Activated T-helper 17 cell treated with anti-CD3 and anti-CD28 coated beads, Interleukin-2, amount 50 U/mL, for 72 hours (primary cell): ENCODE results near the gene LRRK1. TPM values are rescaled to one million over a fixed set of nuclear protein-coding genes. Genes with fewer than 3 reads are reported as not detected.

Experiments used
- ATAC-seq: fragments of 150-1000 bp; cut with Tn5 transposase; replicated peaks from 2 replicates; pipeline ENCODE4 v1.10.0; 2021; ENCODE audit warnings: mild to moderate bottlenecking, moderate library complexity
- H3K27ac Mint-ChIP-seq: one replicate; pipeline ENCODE4 v1.8.0; 2022; ENCODE audit warnings: mixed read lengths
- H3K27me3 Mint-ChIP-seq: one replicate; pipeline ENCODE4 v1.8.0; 2022; ENCODE audit warnings: mixed read lengths
- H3K36me3 Mint-ChIP-seq: one replicate; pipeline ENCODE4 v1.8.0; 2022; ENCODE audit warnings: low read depth, mild to moderate bottlenecking, mixed read lengths
- H3K4me1 Mint-ChIP-seq: one replicate; pipeline ENCODE4 v1.8.0; 2022; ENCODE audit warnings: mixed read lengths
- H3K4me3 Mint-ChIP-seq: one replicate; pipeline ENCODE4 v1.8.0; 2022; ENCODE audit warnings: mild to moderate bottlenecking, mixed read lengths
- H3K9me3 Mint-ChIP-seq: one replicate; pipeline ENCODE4 v1.8.0; 2022; ENCODE audit warnings: mixed read lengths
- total RNA-seq, 2 donors: library from RNA; stranded (reverse); gene quantifications; one replicate each; pipeline ENCODE4 v1.2.3, GENCODE V29; 2022

The LRRK1 gene
- total RNA-seq, 2 donors from 2014 or later, result 0.74 to 0.82 TPM

GRCh38 chr15:100949691-100950090 lies 30.5 kb downstream of the LRRK1 start:
- Mint-ChIP-seq H3K9me3 (no peaks in the 10 kb centered on the region), H3K27me3 (peaks cover 24% of the 10 kb centered on the region), H3K27ac (no peak overlapping the region), H3K4me3 (no peak overlapping the region), H3K36me3 (no peaks in the 10 kb centered on the region), H3K4me1 (no peaks in the 10 kb centered on the region)
- ATAC-seq, result no peak

- H3K27ac Mint-ChIP-seq, result no peak overlapping the region
- H3K27me3 Mint-ChIP-seq, result peaks cover 24% of the 10 kb centered on the region
- no peaks in the 10 kb centered on the region for H3K4me1 Mint-ChIP-seq
- no peak overlapping the region for H3K4me3 Mint-ChIP-seq
- no peaks in the 10 kb centered on the region for H3K9me3 Mint-ChIP-seq
- H3K36me3 Mint-ChIP-seq, result no peaks in the 10 kb centered on the region
- ATAC-seq, result no peak
Measured at GRCh38 chr15:100951965-100952364, 32.8 kb downstream of the LRRK1 start.

DNA sequence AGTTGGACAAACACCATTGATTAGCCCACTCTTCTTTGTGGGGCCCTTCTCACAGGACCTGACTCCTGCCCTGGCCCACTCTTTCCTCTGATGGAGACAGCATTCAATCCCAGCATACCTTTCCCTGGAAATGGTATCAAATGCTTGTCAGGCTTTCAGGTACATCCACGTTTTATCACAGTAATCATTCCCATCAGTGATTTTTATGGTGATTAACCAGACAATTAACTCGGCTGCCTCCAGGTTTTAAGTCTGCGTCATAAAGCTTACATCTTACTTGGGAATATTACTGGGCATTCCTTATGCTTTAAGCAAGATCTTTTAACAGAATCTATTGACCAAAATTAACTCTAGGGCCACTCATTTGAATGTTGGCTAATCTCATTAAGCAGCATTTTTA lies 33.4 kb downstream of the LRRK1 start:
- Mint-ChIP-seq H3K36me3 (no peaks in the 10 kb centered on the region), H3K9me3 (no peaks in the 10 kb centered on the region), H3K27me3 (peaks cover 28% of the 10 kb centered on the region), H3K4me3 (no peak overlapping the region), H3K27ac (no peak overlapping the region), H3K4me1 (no peaks in the 10 kb centered on the region)
- ATAC-seq, result no peak

DNA sequence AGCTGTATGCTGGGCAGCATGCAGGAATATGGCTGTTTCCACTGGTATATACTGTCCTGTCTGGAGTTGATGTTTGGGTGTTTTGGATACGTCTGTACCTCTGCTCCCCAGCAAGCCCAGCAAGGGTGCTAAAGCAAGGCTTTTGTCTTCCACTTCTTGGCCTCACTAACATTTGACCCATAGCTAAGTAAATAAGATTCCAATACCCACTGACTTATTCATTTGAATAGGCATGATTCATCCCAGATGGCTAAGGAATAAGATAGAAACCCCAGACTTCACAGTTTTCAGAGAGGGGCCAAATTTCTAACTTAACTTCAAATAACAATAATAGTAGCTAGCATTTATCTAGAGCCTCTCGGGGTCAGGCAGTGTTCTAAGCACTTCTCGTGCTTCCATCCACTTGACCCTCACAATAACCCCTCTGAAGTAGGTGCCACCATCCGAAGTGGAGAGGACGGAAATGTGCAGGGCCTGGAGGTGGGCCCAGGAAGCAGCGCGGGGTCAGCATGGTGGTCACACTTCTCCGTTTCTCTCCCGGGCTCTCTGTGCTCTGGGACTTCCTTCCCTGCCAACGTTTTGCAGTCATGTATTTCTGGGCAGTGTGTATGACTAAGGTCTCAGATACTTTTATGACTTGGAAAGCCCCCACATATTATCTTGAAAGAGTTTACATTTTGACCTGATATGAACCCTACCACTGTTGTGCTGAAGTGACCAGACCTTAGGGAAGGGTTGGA lies 39.3 kb downstream of the LRRK1 start:
- ATAC-seq, result no peak
- H3K27me3 Mint-ChIP-seq, result peaks cover 36% of the 10 kb centered on the region
- no peaks in the 10 kb centered on the region for H3K36me3 Mint-ChIP-seq
- no peaks in the 10 kb centered on the region for H3K4me1 Mint-ChIP-seq
- no peak overlapping the region for H3K27ac Mint-ChIP-seq
- no peak overlapping the region for H3K4me3 Mint-ChIP-seq
- no peaks in the 10 kb centered on the region for H3K9me3 Mint-ChIP-seq

- H3K9me3 Mint-ChIP-seq, result no peaks in the 10 kb centered on the region
- no peak for ATAC-seq
- H3K4me3 Mint-ChIP-seq, result no peak overlapping the region
- H3K27me3 Mint-ChIP-seq, result peaks cover 41% of the 10 kb centered on the region
- no peaks in the 10 kb centered on the region for H3K36me3 Mint-ChIP-seq
- no peak overlapping the region for H3K27ac Mint-ChIP-seq
- H3K4me1 Mint-ChIP-seq, result no peaks in the 10 kb centered on the region
Measured at GRCh38 chr15:100959066-100960050, 40.2 kb downstream of the LRRK1 start.

GRCh38 chr15:100966997-100967396 lies 47.8 kb downstream of the LRRK1 start:
- H3K9me3 Mint-ChIP-seq, result no peaks in the 10 kb centered on the region
- ATAC-seq, result no peak
- no peaks in the 10 kb centered on the region for H3K36me3 Mint-ChIP-seq
- H3K27ac Mint-ChIP-seq, result no peak overlapping the region
- H3K27me3 Mint-ChIP-seq, result peaks cover 33% of the 10 kb centered on the region
- no peak overlapping the region for H3K4me3 Mint-ChIP-seq
- no peaks in the 10 kb centered on the region for H3K4me1 Mint-ChIP-seq

DNA sequence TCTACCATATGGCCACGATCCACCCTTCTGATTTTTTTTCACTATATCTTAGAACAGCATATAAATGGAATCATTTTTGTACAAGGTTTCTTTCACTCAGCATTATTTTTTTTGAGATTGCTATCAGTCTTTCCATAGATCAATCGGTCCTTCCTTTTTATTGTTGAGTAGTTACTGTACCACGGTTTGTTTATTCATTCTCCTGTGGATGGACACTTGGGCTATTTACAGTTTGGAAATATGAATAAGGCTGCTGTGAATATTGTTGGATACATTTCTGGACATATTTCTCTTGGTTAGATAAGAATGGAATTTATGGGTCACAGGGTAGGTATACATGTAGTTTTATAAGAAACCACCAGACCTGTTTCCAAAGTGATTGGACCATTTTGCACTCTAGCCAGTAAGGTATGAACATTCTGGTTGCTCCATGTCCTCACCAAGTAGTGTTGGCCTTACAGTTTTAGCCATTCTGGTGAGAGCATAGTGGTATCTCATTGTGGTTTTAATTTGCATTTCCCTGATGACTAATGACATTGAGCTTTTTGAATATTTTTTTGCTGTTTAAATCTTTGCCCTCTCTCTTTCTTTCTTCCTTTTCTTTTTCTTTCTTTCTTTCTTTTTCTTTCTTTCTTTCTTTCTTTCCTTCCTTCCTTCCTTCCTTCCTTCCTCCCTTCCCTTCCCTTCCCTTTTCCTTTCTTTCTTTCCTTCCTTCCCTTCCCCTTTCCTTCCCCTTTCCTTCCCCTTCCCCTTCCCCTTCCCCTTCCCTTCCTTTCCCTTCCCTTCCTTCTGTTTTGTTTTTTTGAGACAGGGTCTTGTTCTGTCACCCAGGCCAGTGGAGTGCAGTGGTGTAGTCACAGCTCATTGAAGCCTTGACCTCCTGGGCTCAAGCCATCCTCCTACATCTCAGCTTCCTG lies 49.2 kb downstream of the LRRK1 start:
- H3K4me3 Mint-ChIP-seq, result no peak overlapping the region
- no peaks in the 10 kb centered on the region for H3K36me3 Mint-ChIP-seq
- H3K4me1 Mint-ChIP-seq, result no peaks in the 10 kb centered on the region
- H3K27ac Mint-ChIP-seq, result no peak overlapping the region
- no peak for ATAC-seq
- H3K27me3 Mint-ChIP-seq, result peaks cover 37% of the 10 kb centered on the region
- no peaks in the 10 kb centered on the region for H3K9me3 Mint-ChIP-seq

DNA sequence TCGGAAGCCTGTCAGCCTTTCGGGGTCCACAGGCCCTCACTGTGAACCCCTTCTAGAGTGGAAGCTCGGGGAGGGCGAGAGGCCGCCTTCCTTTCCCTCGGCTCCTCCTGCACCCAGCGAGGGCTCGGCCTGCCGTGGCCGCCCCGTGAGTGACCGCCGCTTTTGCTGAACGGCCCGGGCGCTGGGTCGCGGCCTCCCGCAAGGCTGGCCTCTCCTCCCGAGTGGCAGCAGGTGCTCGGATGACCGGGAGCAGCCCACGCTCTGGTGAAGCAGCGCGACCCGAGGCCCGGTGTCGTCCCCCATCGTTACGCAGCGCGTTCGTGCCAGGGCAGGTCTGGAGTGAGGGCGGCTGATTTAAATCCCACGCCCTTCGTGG lies 53.8 kb downstream of the LRRK1 start:
- H3K36me3 Mint-ChIP-seq, result no peaks in the 10 kb centered on the region
- no peaks in the 10 kb centered on the region for H3K9me3 Mint-ChIP-seq
- no peak for ATAC-seq
- no peak overlapping the region for H3K4me3 Mint-ChIP-seq
- no peaks in the 10 kb centered on the region for H3K4me1 Mint-ChIP-seq
- H3K27me3 Mint-ChIP-seq, result peaks cover 51% of the 10 kb centered on the region
- H3K27ac Mint-ChIP-seq, result no peak overlapping the region

DNA sequence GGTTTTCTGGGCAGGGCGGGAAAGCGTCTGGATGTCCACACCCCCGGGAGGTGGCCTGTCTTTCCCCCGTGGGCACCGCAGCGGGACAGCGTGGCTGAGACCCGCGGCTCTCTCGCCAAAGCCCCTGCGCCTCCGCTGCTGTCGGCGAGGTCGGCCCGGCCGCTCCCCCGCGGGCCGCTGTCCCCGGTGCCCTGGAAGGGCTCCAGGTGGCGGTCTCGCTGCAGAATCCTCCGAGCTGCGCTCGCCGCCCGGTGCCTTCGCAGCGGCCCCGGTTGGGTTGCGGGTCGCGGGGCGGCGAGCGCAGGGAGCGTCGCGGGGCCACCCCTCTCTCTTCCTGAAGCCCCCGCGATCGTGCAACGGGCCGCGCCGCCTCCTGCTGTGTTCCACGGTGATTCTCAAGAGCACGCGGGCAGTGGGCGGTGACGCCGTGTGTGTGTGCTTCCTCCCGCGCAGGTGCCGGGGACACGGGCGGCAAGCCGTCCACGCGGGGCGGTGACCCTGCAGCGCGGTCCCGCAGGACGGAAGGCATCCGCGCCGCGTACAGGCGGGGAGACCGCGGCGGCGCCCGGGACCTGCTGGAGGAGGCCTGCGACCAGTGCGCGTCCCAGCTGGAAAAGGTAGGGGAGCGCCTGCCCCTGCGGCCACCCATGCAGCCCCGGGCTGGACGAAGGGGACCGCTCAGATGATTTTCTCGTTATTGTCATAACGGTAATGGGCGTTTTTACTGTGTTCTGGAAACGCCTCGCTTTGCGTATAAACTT lies 54.4 kb downstream of the LRRK1 start:
- Mint-ChIP-seq H3K27me3 (peaks cover 52% of the 10 kb centered on the region), H3K36me3 (no peaks in the 10 kb centered on the region), H3K9me3 (no peaks in the 10 kb centered on the region), H3K4me3 (no peak overlapping the region), H3K27ac (no peak overlapping the region), H3K4me1 (no peaks in the 10 kb centered on the region)
- no peak for ATAC-seq

GRCh38 chr15:100975043-100975442 lies 55.9 kb downstream of the LRRK1 start:
- no peak for ATAC-seq
- peaks cover 47% of the 10 kb centered on the region for H3K27me3 Mint-ChIP-seq
- no peak overlapping the region for H3K27ac Mint-ChIP-seq
- no peaks in the 10 kb centered on the region for H3K9me3 Mint-ChIP-seq
- H3K4me3 Mint-ChIP-seq, result no peak overlapping the region
- H3K36me3 Mint-ChIP-seq, result no peaks in the 10 kb centered on the region
- H3K4me1 Mint-ChIP-seq, result no peaks in the 10 kb centered on the region

DNA sequence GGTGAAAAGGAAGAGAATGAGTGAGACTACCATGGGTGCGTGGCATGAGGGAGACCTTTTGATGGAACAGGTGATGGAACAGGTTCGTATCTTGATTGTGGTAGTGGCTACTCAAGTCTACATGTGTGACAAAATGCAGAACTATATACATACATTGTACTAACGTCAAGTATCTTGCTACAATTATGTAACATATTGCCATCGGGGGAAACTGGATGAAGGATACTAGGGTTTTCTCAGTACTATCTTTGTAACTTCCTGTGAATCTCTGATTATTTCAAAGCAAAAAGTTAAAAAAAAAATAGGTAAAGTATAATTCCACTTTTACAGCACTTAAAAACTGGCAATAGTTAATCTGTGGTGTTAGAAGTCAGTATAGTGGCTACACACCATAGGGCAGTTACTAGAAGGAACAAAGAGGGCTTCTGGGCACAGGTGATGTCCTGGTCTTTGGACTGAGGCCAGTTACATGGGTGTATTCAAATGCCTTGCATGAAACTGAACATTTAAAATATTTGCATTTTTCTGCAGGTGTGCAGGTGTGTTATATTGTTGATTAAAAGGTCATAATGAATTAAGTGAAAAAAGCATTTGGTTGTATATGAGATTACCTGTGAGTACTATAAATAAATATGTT lies 61.4 kb downstream of the LRRK1 start:
- Mint-ChIP-seq H3K27me3 (peaks cover 26% of the 10 kb centered on the region), H3K4me3 (no peak overlapping the region), H3K27ac (no peak overlapping the region), H3K4me1 (no peaks in the 10 kb centered on the region), H3K36me3 (no peaks in the 10 kb centered on the region), H3K9me3 (no peaks in the 10 kb centered on the region)
- no peak for ATAC-seq

- Mint-ChIP-seq H3K27ac (no peak overlapping the region), H3K4me1 (no peaks in the 10 kb centered on the region), H3K36me3 (no peaks in the 10 kb centered on the region), H3K4me3 (no peak overlapping the region), H3K27me3 (peaks cover 26% of the 10 kb centered on the region), H3K9me3 (no peaks in the 10 kb centered on the region)
- ATAC-seq, result no peak
Measured at GRCh38 chr15:100981086-100981485, 61.9 kb downstream of the LRRK1 start.

DNA sequence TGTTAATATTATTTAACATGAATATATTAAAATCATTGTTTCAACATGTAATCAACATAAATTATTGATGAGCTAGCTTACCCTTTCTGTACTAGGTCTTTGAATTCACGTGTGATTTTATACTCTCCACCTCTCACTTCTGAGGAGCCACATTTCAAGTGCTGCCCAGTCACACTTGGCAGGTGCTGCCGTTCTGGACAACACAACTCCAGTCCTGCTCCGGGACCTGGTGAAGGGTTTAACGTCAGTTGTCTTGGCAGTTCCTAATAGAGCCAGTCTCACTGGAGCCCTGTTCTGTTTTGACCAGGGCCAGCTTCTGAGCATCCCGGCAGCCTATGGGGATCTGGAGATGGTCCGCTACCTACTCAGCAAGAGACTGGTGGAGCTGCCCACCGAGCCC lies 64.1 kb downstream of the LRRK1 start:
- no peak overlapping the region for H3K4me3 Mint-ChIP-seq
- H3K27ac Mint-ChIP-seq, result no peak overlapping the region
- H3K36me3 Mint-ChIP-seq, result no peaks in the 10 kb centered on the region
- H3K9me3 Mint-ChIP-seq, result no peaks in the 10 kb centered on the region
- H3K4me1 Mint-ChIP-seq, result no peaks in the 10 kb centered on the region
- ATAC-seq, result no peak
- peaks cover 15% of the 10 kb centered on the region for H3K27me3 Mint-ChIP-seq
